Pancreas (tissue), 10 donors: Measurements from ENCODE around the gene GABPA. TPM values are rescaled to one million over a fixed set of nuclear protein-coding genes. Genes with fewer than 3 reads are reported as not detected.
"Not testable (repeated sequence)": the region's sequence is repeated elsewhere in the genome, so short reads cannot be mapped to it uniquely, and the experiment has no call there.

ENCODE experiments used
- ATAC-seq, 4 donors: fragments of 200-7000 bp; cut with Tn5 transposase; one replicate each; pipeline versions ENCODE4 v1.8.0 to v1.9.1; 2020; ENCODE audit warnings: mild to moderate bottlenecking in 4 of 4, moderate library complexity in 4 of 4
- DNase-seq, 6 donors: peaks; one replicate each; pipeline ENCODE4 v3.0.0-alpha.2; 2020
- FAIRE-seq: peaks from 2 replicates; lab custom pipeline; 2012; peaks lifted over from hg19 to GRCh38; lab: Jason Lieb, UNC
- H3K27ac ChIP-seq, 4 donors: fragments of 200-600 bp; sonication (generic); 1 replicate in 3 of 4; 2 replicates in 1 of 4; pipeline versions ENCODE4 v1.5.0 to v1.8.0; 2020
- H3K27me3 ChIP-seq, 4 donors: fragments of 200-600 bp; one replicate each; pipeline ENCODE4 v1.8.0; 2021
- H3K36me3 ChIP-seq, 3 donors: fragments of 200-600 bp; sonication (generic) in 1 of 3; one replicate each; pipeline versions ENCODE4 v1.5.0 to v1.8.0; 2020 to 2021
- H3K4me1 ChIP-seq, 3 donors: fragments of 200-600 bp; one replicate each; pipeline ENCODE4 v1.8.0; 2021
- H3K4me3 ChIP-seq, 4 donors: fragments of 200-600 bp; sonication (generic) in 2 of 4; one replicate each; pipeline versions ENCODE4 v1.5.0 to v1.8.0; 2020 to 2021
- H3K9me3 ChIP-seq, 4 donors: fragments of 200-600 bp; one replicate each; pipeline ENCODE4 v1.8.0; 2021
- WGBS, 2 donors: extraction: QIAGEN DNeasy Blood & Tissue Kit; methylation state at CpG; one replicate each; pipeline ENCODE4 v1.1.7; 2013; 5-methylcytosine and 5-hydroxymethylcytosine counted together
- intact Hi-C, 3 donors: fragments of 100-400 bp; cut with DNase I; formaldehyde crosslinking; loops; one replicate each; pipeline versions ENCODE4 v1.11.1 to v1.14.2; 2022
- polyA plus RNA-seq, 2 donors: library from polyadenylated mRNA; stranded (reverse); fragments of 200-250 nt; gene quantifications; one replicate each; pipeline ENCODE4 v1.2.3, GENCODE V29; 2013
- total RNA-seq, 6 donors: library from RNA; stranded (reverse); fragmentation: NEBNext Ultra II Directional in 4 of 6; extraction: Animal tissue kit (Norgen Biotek cat#: 25700) in 4 of 6; gene quantifications; one replicate each; pipeline versions ENCODE4 v1.2.1 to v1.2.4, GENCODE V29; 2021 to 2023
- TF ChIP-seq, protein P1 (sequence below), 4 donors: fragments of 200-600 bp; sonication (generic) in 3 of 4; IDR thresholded peaks; one replicate each; pipeline versions ENCODE4 v1.5.0 to v1.8.0; 2021; ENCODE audit warnings: antibody characterized with exemption in 4 of 4
- donor health status: healthy with polysubstance abuse.
- donor health status: DM: no; HTN: no; CAD: no; lungs with moderate emphysema.
- donor health status: DM: no; HTN: no; CAD: no.
- donor health status: control.
- donor health status: control.
- donor health status: Bipolar disorder and iron deficiency.
- donor health status: DM: yes; HTN: yes; CAD: no.
- donor health status: DM: no; HTN: no; CAD: no.
- donor health status: DM: no; HTN: no; CAD: no.
- donor health status: DM: yes; HTN: yes; CAD: no.

Gene GABPA
- total and polyA plus RNA-seq, 8 donors = 3.7 to 14.7 (median 8.0) TPM

DNA sequence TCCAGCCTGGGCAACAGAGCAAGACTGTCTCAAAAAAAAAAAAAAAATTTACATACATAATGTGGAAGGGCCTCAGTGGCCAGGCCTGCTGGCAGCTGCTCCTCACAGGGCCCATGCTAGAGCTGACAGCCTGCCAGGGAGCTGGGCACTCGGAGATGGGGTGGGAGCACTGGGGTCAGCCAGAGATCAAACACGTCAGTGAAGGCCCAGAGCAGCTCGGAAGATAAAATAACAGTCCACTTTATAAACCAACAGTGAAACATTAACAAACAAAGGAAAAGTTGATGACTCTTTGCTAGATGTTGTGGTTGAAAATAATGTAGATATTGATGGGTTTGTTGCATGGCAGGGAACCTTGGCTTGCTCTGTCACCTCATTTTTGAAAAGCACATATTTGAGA, 42.8 kb upstream of the GABPA start:
- DNase-seq = no peak
- no peaks in the 10 kb centered on the region for H3K27me3 ChIP-seq
- H3K36me3 ChIP-seq = no peaks in the 10 kb centered on the region
- intact Hi-C loops = no loop called here
- 75 to 91% methylated on average over 3 of the region's 3 CpGs for WGBS, 2 donors
- no peaks in the 10 kb centered on the region for H3K4me1 ChIP-seq
- H3K9me3 ChIP-seq = no peaks in the 10 kb centered on the region
- H3K27ac ChIP-seq = no peak overlapping the region
- no peak overlapping the region for H3K4me3 ChIP-seq
- no peak for ATAC-seq
- FAIRE-seq = no peak
- TF ChIP-seq, protein P1, sequence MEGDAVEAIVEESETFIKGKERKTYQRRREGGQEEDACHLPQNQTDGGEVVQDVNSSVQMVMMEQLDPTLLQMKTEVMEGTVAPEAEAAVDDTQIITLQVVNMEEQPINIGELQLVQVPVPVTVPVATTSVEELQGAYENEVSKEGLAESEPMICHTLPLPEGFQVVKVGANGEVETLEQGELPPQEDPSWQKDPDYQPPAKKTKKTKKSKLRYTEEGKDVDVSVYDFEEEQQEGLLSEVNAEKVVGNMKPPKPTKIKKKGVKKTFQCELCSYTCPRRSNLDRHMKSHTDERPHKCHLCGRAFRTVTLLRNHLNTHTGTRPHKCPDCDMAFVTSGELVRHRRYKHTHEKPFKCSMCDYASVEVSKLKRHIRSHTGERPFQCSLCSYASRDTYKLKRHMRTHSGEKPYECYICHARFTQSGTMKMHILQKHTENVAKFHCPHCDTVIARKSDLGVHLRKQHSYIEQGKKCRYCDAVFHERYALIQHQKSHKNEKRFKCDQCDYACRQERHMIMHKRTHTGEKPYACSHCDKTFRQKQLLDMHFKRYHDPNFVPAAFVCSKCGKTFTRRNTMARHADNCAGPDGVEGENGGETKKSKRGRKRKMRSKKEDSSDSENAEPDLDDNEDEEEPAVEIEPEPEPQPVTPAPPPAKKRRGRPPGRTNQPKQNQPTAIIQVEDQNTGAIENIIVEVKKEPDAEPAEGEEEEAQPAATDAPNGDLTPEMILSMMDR (IDR thresholded peaks at IDR 0.05) = no peak

DNA sequence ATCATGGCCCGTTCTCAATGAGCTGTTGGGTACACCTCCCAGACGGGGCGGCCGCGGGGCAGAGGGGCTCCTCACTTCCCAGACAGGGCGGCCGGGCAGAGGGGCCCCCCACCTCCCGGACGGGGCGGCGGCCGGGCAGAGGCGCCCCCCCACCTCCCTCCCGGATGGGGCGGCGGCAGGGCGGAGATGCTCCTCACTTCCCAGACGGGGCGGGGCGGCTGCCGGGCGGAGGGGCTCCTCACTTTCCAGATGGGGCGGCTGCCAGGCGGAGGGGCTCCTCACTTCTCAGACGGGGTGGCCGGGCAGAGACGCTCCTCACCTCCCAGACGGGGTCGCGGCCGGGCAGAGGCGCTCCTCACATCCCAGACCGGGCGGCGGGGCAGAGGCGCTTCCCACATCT, 39.3 kb upstream of the GABPA start:
- DNase-seq = peak in 1 of 6 donors; percentile 69
- FAIRE-seq, ATAC-seq, H3K27me3 ChIP-seq, H3K4me1 ChIP-seq, intact Hi-C loops, H3K27ac ChIP-seq, H3K4me3 ChIP-seq, H3K36me3 ChIP-seq, H3K9me3 ChIP-seq: not testable (repeated sequence)
- 93% methylated on average over 21 to 36 of the region's 36 CpGs for WGBS, 2 donors

DNA sequence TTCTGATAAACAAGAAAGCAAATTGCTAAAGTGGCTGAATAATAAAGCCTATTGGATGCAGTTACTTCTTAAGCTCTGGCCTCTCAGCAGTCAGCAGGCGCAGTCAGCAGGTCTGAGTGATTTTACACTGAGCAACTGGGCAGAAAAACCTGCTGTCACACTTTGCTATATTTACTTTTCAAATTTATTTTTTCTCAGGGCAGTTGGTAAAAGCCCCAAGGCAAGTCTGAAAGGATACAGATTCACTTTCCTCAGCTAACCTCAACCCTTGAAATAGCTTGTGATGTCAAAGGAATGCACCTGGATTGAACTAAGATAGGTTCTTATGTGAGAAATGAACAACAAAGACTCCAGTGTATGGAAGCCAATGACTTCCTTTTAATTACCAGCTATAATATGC, 34.0 kb upstream of the GABPA start:
- Histone ChIP-seq H3K9me3 (no peaks in the 10 kb centered on the region), H3K4me3 (no peak overlapping the region), H3K27me3 (no peaks in the 10 kb centered on the region), H3K36me3 (no peaks in the 10 kb centered on the region), H3K4me1 (no peaks in the 10 kb centered on the region), H3K27ac (no peak overlapping the region)
- no peak for FAIRE-seq
- DNase-seq = no peak
- 81 to 94% methylated on average over 1 of the region's 1 CpG for WGBS, 2 donors
- TF ChIP-seq, protein P1 (IDR thresholded peaks at IDR 0.05) = no peak
- intact Hi-C loops = no loop called here
- no peak for ATAC-seq

DNA sequence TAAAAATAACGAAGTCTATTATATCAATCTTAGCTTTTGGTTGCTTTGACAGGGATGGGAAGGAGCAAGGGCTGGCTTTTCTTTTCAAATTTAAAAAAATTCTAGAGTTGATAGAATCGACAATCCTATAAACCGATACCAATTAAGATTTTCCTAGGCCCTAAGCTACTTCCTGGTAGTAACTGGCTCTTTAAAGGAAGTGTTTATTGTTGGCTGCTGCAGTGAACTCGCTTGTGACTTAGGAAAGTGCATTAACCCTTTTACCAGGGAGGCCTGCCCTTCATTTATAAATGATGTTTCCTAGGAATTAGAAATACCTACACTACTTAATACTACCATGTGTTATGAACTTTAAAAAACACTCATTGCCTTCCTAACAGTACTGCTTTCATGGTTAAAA, 33.2 kb upstream of the GABPA start:
- WGBS, 2 donors = 58 to 65% methylated on average over 4 of the region's 4 CpGs
- no peaks in the 10 kb centered on the region for H3K4me1 ChIP-seq
- FAIRE-seq (no peak), DNase-seq (no peak), ATAC-seq (no peak)
- no peaks in the 10 kb centered on the region for H3K9me3 ChIP-seq
- H3K27ac ChIP-seq = no peak overlapping the region
- no peaks in the 10 kb centered on the region for H3K27me3 ChIP-seq
- TF ChIP-seq, protein P1 (IDR thresholded peaks at IDR 0.05) = no peak
- intact Hi-C loops = no loop called here
- no peaks in the 10 kb centered on the region for H3K36me3 ChIP-seq
- no peak overlapping the region for H3K4me3 ChIP-seq

DNA sequence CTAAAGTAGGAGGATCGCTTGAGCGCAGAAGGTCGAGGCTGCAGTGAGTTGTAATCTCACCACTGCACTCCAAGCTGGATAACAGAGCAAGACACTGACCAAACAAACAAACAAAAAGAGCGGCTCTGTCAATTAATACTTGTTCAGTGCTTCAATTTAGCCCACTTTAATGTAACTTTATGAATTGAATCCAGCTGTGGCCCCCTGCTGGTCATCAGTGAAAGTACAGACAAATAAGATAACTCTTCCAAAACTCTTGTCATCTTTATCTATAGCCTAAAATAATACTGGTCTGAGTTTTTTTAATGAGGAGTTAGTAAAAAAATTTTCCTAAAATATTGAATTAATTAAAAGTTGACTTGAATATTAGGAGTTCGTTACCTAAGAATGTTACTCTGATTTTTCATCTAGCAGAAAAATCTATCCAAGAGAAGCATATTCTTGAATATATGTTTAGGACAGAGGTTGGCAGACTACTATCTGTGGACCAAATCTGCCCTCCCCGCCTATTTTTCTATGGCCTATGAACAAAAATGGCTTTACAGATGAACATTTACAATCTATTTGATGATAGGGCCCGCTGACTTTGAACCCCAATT, 26.2 kb upstream of the GABPA start:
- H3K27ac ChIP-seq = no peak overlapping the region
- H3K4me1 ChIP-seq = no peaks in the 10 kb centered on the region
- H3K27me3 ChIP-seq = no peaks in the 10 kb centered on the region
- H3K36me3 ChIP-seq = no peaks in the 10 kb centered on the region
- ATAC-seq = peak in 3 of 4 donors; percentile 46 to 53 (median 47)
- H3K4me3 ChIP-seq = no peak overlapping the region
- intact Hi-C loops = loop anchor here in 1 of 3 donors (5.0 kb wide), 1 partner anchor 96 kb away; no protein-coding TSS in a partner anchor
- TF ChIP-seq, protein P1 (IDR thresholded peaks at IDR 0.05) = peak; percentile 62 to 83 (median 72)
- WGBS, 2 donors = 51 to 53% methylated on average over 7 of the region's 7 CpGs
- H3K9me3 ChIP-seq = no peaks in the 10 kb centered on the region
- peak; percentile 76 for FAIRE-seq
- peak in 1 of 6 donors; percentile 26 for DNase-seq
